ENCODE data around the gene KCNT2.

DNA sequence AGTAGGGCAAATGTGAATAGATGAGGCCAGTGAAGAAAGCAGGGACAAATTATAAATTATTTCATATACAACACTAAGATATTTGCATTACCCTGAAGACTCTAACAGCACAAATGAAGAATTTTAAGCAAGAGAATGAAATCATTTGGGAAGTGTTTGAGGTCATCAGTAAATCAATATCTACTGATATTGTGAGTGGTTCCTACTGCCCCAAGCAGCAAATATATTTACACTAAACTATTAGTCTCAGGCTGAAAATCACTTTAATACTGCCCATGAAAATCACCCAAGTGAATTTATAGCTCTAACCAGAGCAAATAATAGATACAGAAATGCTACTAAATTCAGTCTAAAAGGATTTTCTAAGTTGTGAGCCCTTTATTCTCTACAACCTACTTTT, 163.6 kb downstream of the KCNT2 start:
- TF ChIP-seq, protein P1, sequence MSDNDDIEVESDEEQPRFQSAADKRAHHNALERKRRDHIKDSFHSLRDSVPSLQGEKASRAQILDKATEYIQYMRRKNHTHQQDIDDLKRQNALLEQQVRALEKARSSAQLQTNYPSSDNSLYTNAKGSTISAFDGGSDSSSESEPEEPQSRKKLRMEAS (IDR thresholded peaks at IDR 0.05): no peak
- TF ChIP-seq SAP30 (IDR thresholded peaks at IDR 0.05; ENCODE audit: insufficient read depth, insufficient replicate concordance, low read length) (no peak), SIN3A (conservative IDR thresholded peaks at IDR 0.05 in 1 of 2, IDR thresholded peaks at IDR 0.05 in 1 of 2; ENCODE audit: low read depth in 1 of 2, low read length in 2 of 2) (no peak), CEBPB (IDR thresholded peaks at IDR 0.05; ENCODE audit: low read depth, low read length) (no peak), POLR2A (IDR thresholded peaks at IDR 0.05; ENCODE audit: control extremely low read depth in 1 of 2, low read depth in 2 of 2, low read length in 2 of 2) (no peak), RFX5 (IDR thresholded peaks at IDR 0.05; ENCODE audit: borderline replicate concordance, low read depth, low read length) (no peak), EP300 (IDR thresholded peaks at IDR 0.05; ENCODE audit: borderline replicate concordance in 1 of 2, low read depth in 2 of 2, low read length in 2 of 2) (no peak), SRF (IDR thresholded peaks at IDR 0.05; ENCODE audit: low read depth, low read length) (no peak), GTF2F1 (IDR thresholded peaks at IDR 0.05; ENCODE audit: borderline replicate concordance, low read depth, low read length) (no peak), GABPA (IDR thresholded peaks at IDR 0.05; ENCODE audit: borderline replicate concordance, insufficient read depth, low read length) (no peak), POLR2AphosphoS5 (IDR thresholded peaks at IDR 0.05; ENCODE audit: low read depth, low read length) (no peak)
- TF ChIP-seq, protein P2, sequence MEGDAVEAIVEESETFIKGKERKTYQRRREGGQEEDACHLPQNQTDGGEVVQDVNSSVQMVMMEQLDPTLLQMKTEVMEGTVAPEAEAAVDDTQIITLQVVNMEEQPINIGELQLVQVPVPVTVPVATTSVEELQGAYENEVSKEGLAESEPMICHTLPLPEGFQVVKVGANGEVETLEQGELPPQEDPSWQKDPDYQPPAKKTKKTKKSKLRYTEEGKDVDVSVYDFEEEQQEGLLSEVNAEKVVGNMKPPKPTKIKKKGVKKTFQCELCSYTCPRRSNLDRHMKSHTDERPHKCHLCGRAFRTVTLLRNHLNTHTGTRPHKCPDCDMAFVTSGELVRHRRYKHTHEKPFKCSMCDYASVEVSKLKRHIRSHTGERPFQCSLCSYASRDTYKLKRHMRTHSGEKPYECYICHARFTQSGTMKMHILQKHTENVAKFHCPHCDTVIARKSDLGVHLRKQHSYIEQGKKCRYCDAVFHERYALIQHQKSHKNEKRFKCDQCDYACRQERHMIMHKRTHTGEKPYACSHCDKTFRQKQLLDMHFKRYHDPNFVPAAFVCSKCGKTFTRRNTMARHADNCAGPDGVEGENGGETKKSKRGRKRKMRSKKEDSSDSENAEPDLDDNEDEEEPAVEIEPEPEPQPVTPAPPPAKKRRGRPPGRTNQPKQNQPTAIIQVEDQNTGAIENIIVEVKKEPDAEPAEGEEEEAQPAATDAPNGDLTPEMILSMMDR (IDR thresholded peaks at IDR 0.05; ENCODE audit: control extremely low read depth in 1 of 3, insufficient read depth in 1 of 3, low read depth in 1 of 3, low read length in 3 of 3): no peak

All from H1 (cell line).